HL-60 (cell line): ENCODE data around the gene DTX4.

ENCODE experiments used
- DNase-seq, 2 experiments: peaks; one replicate each; pipeline ENCODE4 v3.0.0-alpha.2; 2010 to 2020; ENCODE audit warnings: low read depth in 1 of 2, low spot score in 1 of 2
- H3K27ac ChIP-seq: fragments of 250-450 bp; sonication (Bioruptor Pico); replicated peaks from 2 replicates; pipeline ENCODE4 v1.5.1; 2020; ENCODE audit warnings: mild to moderate bottlenecking, moderate library complexity
- H3K27me3 ChIP-seq: fragments of 250-450 bp; sonication (Bioruptor Pico); 2 replicates; pipeline ENCODE4 v1.5.1; 2021; ENCODE audit warnings: mild to moderate bottlenecking, moderate library complexity; ENCODE audit not compliant: insufficient read depth, poor library complexity, severe bottlenecking
- H3K4me3 ChIP-seq: replicated peaks from 2 replicates; pipeline ENCODE4 v1.5.1; 2011; ENCODE audit warnings: mild to moderate bottlenecking, control low read depth, low read length; ENCODE audit not compliant: insufficient read depth
- GABPA ChIP-seq: IDR thresholded peaks from 2 replicates; pipeline ENCODE4 v1.6.1; 2012; ENCODE audit warnings: low read depth
- POLR2AphosphoS5 ChIP-seq: IDR thresholded peaks from 2 replicates; pipeline ENCODE4 v1.6.1; 2012; ENCODE audit warnings: low read depth
- SPI1 ChIP-seq: IDR thresholded peaks from 2 replicates; pipeline ENCODE4 v1.6.1; 2012; ENCODE audit warnings: low read depth, mild to moderate bottlenecking, borderline replicate concordance
- TF ChIP-seq, protein P1 (sequence below): IDR thresholded peaks from 2 replicates; pipeline ENCODE4 v1.6.1; 2012; ENCODE audit warnings: low read depth; ENCODE audit not compliant: insufficient replicate concordance
- TF ChIP-seq, protein P2 (sequence below): IDR thresholded peaks from one replicate; pipeline ENCODE4 v1.5.1; 2011; ENCODE audit warnings: low read length, control low read depth, inconsistent platforms; ENCODE audit not compliant: insufficient read depth

DTX4 gene

DNA sequence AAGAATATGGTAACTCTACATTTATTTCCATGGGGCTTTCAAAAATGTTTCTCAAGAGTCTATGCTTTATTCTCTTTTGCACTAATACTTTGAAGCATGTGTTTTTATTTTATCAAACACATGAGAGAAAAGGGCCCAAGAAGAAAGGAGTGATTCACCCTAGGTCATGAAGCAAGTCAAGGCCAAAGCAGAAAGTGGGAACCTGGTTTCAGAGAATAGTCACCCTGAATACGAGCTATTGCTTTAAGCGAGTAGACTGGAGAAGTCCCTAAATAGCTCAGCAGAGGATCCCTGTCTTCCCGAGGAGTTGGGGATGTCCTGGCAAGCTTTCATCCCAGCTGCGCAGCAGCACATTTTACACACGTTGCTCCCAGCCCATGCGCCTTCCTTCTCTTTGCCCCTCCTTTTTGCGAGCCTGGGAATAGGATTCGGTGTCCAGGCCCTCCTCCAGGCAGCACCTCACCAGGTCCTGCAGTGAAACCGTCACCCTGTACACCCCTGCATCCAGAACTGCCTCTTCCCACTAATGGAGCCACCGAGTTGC lies 21.7 kb downstream of the DTX4 start:
- Histone ChIP-seq H3K4me3 (no peak overlapping the region), H3K27ac (no peak overlapping the region), H3K27me3 (no peaks in the 10 kb centered on the region)
- no peak for DNase-seq
- TF ChIP-seq GABPA (no peak), SPI1 (no peak), POLR2AphosphoS5 (no peak)
- TF ChIP-seq, protein P1, sequence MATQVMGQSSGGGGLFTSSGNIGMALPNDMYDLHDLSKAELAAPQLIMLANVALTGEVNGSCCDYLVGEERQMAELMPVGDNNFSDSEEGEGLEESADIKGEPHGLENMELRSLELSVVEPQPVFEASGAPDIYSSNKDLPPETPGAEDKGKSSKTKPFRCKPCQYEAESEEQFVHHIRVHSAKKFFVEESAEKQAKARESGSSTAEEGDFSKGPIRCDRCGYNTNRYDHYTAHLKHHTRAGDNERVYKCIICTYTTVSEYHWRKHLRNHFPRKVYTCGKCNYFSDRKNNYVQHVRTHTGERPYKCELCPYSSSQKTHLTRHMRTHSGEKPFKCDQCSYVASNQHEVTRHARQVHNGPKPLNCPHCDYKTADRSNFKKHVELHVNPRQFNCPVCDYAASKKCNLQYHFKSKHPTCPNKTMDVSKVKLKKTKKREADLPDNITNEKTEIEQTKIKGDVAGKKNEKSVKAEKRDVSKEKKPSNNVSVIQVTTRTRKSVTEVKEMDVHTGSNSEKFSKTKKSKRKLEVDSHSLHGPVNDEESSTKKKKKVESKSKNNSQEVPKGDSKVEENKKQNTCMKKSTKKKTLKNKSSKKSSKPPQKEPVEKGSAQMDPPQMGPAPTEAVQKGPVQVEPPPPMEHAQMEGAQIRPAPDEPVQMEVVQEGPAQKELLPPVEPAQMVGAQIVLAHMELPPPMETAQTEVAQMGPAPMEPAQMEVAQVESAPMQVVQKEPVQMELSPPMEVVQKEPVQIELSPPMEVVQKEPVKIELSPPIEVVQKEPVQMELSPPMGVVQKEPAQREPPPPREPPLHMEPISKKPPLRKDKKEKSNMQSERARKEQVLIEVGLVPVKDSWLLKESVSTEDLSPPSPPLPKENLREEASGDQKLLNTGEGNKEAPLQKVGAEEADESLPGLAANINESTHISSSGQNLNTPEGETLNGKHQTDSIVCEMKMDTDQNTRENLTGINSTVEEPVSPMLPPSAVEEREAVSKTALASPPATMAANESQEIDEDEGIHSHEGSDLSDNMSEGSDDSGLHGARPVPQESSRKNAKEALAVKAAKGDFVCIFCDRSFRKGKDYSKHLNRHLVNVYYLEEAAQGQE = no peak
- TF ChIP-seq, protein P2, sequence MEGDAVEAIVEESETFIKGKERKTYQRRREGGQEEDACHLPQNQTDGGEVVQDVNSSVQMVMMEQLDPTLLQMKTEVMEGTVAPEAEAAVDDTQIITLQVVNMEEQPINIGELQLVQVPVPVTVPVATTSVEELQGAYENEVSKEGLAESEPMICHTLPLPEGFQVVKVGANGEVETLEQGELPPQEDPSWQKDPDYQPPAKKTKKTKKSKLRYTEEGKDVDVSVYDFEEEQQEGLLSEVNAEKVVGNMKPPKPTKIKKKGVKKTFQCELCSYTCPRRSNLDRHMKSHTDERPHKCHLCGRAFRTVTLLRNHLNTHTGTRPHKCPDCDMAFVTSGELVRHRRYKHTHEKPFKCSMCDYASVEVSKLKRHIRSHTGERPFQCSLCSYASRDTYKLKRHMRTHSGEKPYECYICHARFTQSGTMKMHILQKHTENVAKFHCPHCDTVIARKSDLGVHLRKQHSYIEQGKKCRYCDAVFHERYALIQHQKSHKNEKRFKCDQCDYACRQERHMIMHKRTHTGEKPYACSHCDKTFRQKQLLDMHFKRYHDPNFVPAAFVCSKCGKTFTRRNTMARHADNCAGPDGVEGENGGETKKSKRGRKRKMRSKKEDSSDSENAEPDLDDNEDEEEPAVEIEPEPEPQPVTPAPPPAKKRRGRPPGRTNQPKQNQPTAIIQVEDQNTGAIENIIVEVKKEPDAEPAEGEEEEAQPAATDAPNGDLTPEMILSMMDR = no peak

DNA sequence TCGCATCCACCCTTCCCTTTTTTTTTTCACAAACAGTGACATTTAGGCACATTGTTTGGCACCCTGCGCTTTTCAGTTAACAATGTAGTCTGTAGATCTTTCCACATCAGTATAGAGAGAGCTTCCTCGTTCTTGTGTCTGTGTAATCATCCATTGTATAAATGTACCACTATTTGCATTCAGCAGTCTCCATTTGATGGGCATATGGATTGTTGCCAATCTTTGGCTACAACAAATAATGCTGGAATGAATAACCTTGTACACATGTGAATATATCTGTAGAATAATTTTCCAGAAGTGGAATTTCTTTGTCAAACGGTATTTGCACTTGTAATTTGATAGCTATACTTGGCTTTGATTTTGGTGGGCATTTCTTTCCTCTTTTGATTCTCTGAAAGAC lies 23.7 kb downstream of the DTX4 start:
- H3K27me3 ChIP-seq = no peaks in the 10 kb centered on the region
- H3K4me3 ChIP-seq = no peak overlapping the region
- no peak for TF ChIP-seq POLR2AphosphoS5
- TF ChIP-seq, protein P2 = no peak
- no peak for TF ChIP-seq SPI1
- TF ChIP-seq, protein P1 = no peak
- no peak for DNase-seq
- no peak overlapping the region for H3K27ac ChIP-seq

DNA sequence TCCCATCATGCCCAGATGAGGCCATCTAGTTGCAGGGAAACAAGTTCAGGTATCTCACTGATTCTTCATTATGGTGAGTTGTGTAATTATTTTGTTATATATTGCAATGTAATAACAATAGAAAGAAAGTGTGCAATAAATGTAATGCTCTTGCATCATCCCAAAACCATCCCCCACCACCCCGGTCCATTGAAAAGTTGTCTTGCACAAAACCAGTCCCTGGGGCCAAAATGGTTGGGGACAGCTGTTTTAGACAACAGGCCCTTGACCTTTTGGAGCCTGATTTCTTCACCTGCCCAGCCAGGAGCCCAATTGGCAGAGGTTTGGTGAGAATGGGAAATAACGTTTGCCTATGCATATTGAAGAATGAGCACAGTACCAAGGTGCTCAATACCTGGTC lies 24.8 kb downstream of the DTX4 start:
- TF ChIP-seq, protein P2 = no peak
- TF ChIP-seq GABPA = no peak
- no peak for TF ChIP-seq SPI1
- TF ChIP-seq, protein P1 = no peak
- no peak for TF ChIP-seq POLR2AphosphoS5
- DNase-seq = no peak
- no peak overlapping the region for H3K4me3 ChIP-seq

More for the DNA sequence above, 24.8 kb downstream of the DTX4 start:
- H3K27me3 ChIP-seq = no peaks in the 10 kb centered on the region
- no peak overlapping the region for H3K27ac ChIP-seq
